HepG2 (cell line): ENCODE data around the gene WDR43. TPM values are rescaled to one million over a fixed set of nuclear protein-coding genes. Genes with fewer than 3 reads are reported as not detected.

ENCODE experiments used
- ARID5B ChIP-seq: IDR thresholded peaks from 2 replicates; pipeline ENCODE4 v1.4.0; 2020; ENCODE audit warnings: mild to moderate bottlenecking, missing genetic modification reagents
- GFI1 ChIP-seq: sonication (generic); formaldehyde crosslinking; IDR thresholded peaks from 2 replicates; pipeline ENCODE4 v1.5.0; 2020; ENCODE audit warnings: missing genetic modification reagents, mild to moderate bottlenecking, borderline replicate concordance
- ISL2 ChIP-seq: sonication (generic); formaldehyde crosslinking; IDR thresholded peaks from 2 replicates; pipeline ENCODE4 v1.5.0; 2020; ENCODE audit warnings: missing genetic modification reagents
- KAT2B ChIP-seq: fragments of 150-350 bp; IDR thresholded peaks from 2 replicates; pipeline ENCODE4 v1.6.1; 2014; ENCODE audit warnings: low read depth, low read length, borderline replicate concordance
- RFX3 ChIP-seq: IDR thresholded peaks from 2 replicates; pipeline ENCODE4 v1.6.1; 2016; ENCODE audit warnings: missing biosample characterization, missing genetic modification reagents
- SOX13 ChIP-seq, 3 experiments: fragments of 450-650 bp in 1 of 3; sonication (generic) in 1 of 3; formaldehyde crosslinking in 1 of 3; IDR thresholded peaks in 2 of 3; conservative IDR thresholded peaks in 1 of 3; 2 replicates each; pipeline versions ENCODE4 v1.5.0 to v1.6.1; 2016 to 2020; ENCODE audit warnings: antibody characterized with exemption in 1 of 3, mild to moderate bottlenecking in 1 of 3, missing compliant biosample characterization in 1 of 3, missing genetic modification reagents in 1 of 3, moderate library complexity in 1 of 3
- ZNF225 ChIP-seq: sonication (generic); formaldehyde crosslinking; IDR thresholded peaks from 2 replicates; pipeline ENCODE4 v1.4.0; 2020; ENCODE audit warnings: mild to moderate bottlenecking, missing genetic modification reagents
- ZNF3 ChIP-seq: IDR thresholded peaks from 2 replicates; pipeline ENCODE4 v1.7.0; 2017; ENCODE audit warnings: inconsistent platforms
- ZNF512B ChIP-seq: sonication (generic); formaldehyde crosslinking; IDR thresholded peaks from 2 replicates; pipeline ENCODE4 v1.5.1; 2020; ENCODE audit warnings: missing genetic modification reagents, mild to moderate bottlenecking, borderline replicate concordance
- ZNF580 ChIP-seq: IDR thresholded peaks from 2 replicates; pipeline ENCODE4 v1.6.1; 2016; ENCODE audit warnings: low read depth, borderline replicate concordance
- ZNF614 ChIP-seq: IDR thresholded peaks from 2 replicates; pipeline ENCODE4 v1.6.1; 2018; ENCODE audit warnings: missing biosample characterization, missing genetic modification reagents, inconsistent platforms, borderline replicate concordance
- ZNF800 ChIP-seq: sonication (generic); formaldehyde crosslinking; IDR thresholded peaks from 2 replicates; pipeline ENCODE4 v1.4.0; 2020; ENCODE audit warnings: missing genetic modification reagents
- polyA plus RNA-seq, 8 experiments: library from polyadenylated mRNA; depleted of rRNA in 3 of 8; stranded (reverse) in 7 of 8; unstranded in 1 of 8; fragments of >200 nt; fragmentation: Illumina TruSeq in 4 of 8; extraction: Trizol in 4 of 8; gene quantifications; 2 replicates each; pipeline versions ENCODE4 v1.2.1 to v1.2.3, GENCODE V29; 2011 to 2016; ENCODE audit warnings: low read depth in 4 of 8, missing spikeins in 1 of 8, mixed read lengths in 1 of 8; ENCODE audit not compliant: insufficient read depth in 1 of 8
- total RNA-seq, 5 experiments: library from RNA; depleted of rRNA; stranded (reverse); fragments of >200 nt; fragmentation: Illumina TruSeq; extraction: Trizol; gene quantifications; 2 replicates each; pipeline ENCODE4 v1.2.3, GENCODE V29; 2016; ENCODE audit warnings: low read depth in 1 of 5
- TF ChIP-seq, protein P1 (sequence below): sonication (generic); formaldehyde crosslinking; IDR thresholded peaks from 2 replicates; pipeline ENCODE4 v1.5.0; 2020; ENCODE audit warnings: missing genetic modification reagents, mild to moderate bottlenecking, borderline replicate concordance
- TF ChIP-seq, protein P2 (sequence below): IDR thresholded peaks from 2 replicates; pipeline ENCODE4 v1.6.1; 2016
- TF ChIP-seq, protein P3 (sequence below): IDR thresholded peaks from 2 replicates; pipeline ENCODE4 v1.6.1; 2016

The WDR43 gene
- total and polyA plus RNA-seq, 2 of the 13 experiments (the other 11 are each of a cell fraction or from before 2014, with no cell fraction given), result 121 to 167 TPM

DNA sequence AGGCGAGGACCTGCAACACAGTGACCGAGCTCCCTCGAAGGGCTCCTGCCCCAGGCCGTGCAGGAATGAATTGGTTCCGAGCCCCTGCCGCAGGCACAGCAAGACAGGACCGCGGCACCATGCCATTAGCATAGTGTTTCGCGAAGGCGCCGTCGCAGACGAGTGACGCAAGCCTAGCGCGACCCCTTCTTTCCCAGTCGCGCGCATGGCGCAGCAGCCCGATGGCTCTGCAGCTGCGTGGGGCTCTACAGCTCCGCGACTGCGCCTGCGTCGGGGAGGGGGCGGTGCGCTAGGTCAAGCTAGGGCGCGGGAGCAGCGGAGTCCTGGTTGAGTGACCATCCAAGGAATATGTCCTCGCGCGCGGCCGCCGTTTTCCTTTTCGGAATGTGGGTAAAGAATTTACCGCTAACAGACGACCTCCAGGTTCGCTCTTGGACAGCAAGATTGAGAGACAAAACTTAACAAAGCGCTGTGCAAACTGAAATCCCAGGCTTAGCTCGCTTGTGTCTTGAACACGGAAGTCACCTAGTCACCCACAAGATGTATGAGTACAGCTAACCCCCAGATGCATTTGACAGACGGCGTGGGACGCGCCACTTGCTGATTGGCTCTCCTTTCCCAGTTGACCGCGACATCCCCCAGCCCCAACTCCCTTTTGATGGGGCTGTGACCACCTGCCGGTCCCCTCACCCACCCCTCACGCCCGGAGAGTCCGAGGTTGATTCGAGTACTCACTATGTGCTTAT is 24.1 kb upstream of the WDR43 start, which contains the start of gene TRMT61B (continued):
- TF ChIP-seq ZNF800 (CRISPR knock-in tag), result peak; percentile 90
- no peak for TF ChIP-seq ZNF3 (CRISPR knock-in tag)
- TF ChIP-seq KAT2B, result no peak
- peak; percentile 90 for TF ChIP-seq ISL2 (CRISPR knock-in tag)
- TF ChIP-seq, protein P1, sequence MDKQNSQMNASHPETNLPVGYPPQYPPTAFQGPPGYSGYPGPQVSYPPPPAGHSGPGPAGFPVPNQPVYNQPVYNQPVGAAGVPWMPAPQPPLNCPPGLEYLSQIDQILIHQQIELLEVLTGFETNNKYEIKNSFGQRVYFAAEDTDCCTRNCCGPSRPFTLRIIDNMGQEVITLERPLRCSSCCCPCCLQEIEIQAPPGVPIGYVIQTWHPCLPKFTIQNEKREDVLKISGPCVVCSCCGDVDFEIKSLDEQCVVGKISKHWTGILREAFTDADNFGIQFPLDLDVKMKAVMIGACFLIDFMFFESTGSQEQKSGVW (CRISPR knock-in tag), result no peak
- TF ChIP-seq, protein P2, sequence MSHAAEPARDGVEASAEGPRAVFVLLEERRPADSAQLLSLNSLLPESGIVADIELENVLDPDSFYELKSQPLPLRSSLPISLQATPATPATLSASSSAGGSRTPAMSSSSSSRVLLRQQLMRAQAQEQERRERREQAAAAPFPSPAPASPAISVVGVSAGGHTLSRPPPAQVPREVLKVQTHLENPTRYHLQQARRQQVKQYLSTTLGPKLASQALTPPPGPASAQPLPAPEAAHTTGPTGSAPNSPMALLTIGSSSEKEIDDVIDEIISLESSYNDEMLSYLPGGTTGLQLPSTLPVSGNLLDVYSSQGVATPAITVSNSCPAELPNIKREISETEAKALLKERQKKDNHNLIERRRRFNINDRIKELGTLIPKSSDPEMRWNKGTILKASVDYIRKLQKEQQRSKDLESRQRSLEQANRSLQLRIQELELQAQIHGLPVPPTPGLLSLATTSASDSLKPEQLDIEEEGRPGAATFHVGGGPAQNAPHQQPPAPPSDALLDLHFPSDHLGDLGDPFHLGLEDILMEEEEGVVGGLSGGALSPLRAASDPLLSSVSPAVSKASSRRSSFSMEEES, result peak; percentile 70
- peak; percentile 95; the same call in 1 of the 2 replicates for TF ChIP-seq ZNF580 (CRISPR knock-in tag)
- TF ChIP-seq ZNF614 (CRISPR knock-in tag), result peak; percentile 97; the same call in 1 of the 2 replicates
- TF ChIP-seq ARID5B (CRISPR knock-in tag), result peak; percentile 83
- TF ChIP-seq ZNF512B, result 0 out of 2 replicates have a peak, but pooled peaks have one; percentile 48
- TF ChIP-seq SOX13 (IDR thresholded peaks at IDR 0.05), result no peak
- peak in 1 of 2 experiments; percentile 67; a peak in 2 of 4 replicates for TF ChIP-seq SOX13 (CRISPR knock-in tag; conservative IDR thresholded peaks at IDR 0.05 in 1 of 2, IDR thresholded peaks at IDR 0.05 in 1 of 2)
- TF ChIP-seq RFX3 (CRISPR knock-in tag), result no peak
- TF ChIP-seq GFI1 (CRISPR knock-in tag), result no peak; the same call in 1 of the 2 replicates
- TF ChIP-seq, protein P3, sequence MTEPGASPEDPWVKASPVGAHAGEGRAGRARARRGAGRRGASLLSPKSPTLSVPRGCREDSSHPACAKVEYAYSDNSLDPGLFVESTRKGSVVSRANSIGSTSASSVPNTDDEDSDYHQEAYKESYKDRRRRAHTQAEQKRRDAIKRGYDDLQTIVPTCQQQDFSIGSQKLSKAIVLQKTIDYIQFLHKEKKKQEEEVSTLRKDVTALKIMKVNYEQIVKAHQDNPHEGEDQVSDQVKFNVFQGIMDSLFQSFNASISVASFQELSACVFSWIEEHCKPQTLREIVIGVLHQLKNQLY (CRISPR knock-in tag), result peak; percentile 82; the same call in 1 of the 2 replicates
- peak; percentile 95 for TF ChIP-seq ZNF225 (CRISPR knock-in tag)
